K562 (cell line): ENCODE measurements around the gene BCAS3. TPM values are rescaled to one million over a fixed set of nuclear protein-coding genes. Genes with fewer than 3 reads are reported as not detected.

Experiments
- ATAC-seq: fragments of 200-7000 bp; cut with Tn5 transposase; 3 replicates; pipeline ENCODE4 v1.9.1; 2020; ENCODE audit warnings: moderate library complexity
- BruUV-seq: library from RNA; stranded (reverse); fragments of 400-500 nt; replicated peaks from 2 replicates; lab custom pipeline; 2021; lab: Mats Ljungman, UMichigan
- CTCF ChIA-PET: fragments of 300-600 bp; formaldehyde crosslinking; extraction: SDS; loops from one replicate; lab custom pipeline; 2021; ENCODE audit warnings: low intra/inter-chr PET ratio; lab: Yijun Ruan, JAX
- POLR2A ChIA-PET: fragments of 300-600, 350-650 bp; sonication (Branson Sonifier 250); formaldehyde crosslinking; extraction: SDS; loops from one replicate; lab custom pipeline; 2021; ENCODE audit warnings: antibody characterized with exemption, inconsistent platforms; lab: Yijun Ruan, JAX
- DNase-seq, 4 experiments: peaks; one replicate each; pipeline versions ENCODE4 v3.0.0 to v3.0.0-alpha.2; 2011 to 2018; ENCODE audit warnings: low spot score in 3 of 4, mixed read lengths in 3 of 4; ENCODE audit errors: extremely low read depth in 1 of 4
- FAIRE-seq: peaks from 2 replicates; lab custom pipeline; 2011; peaks lifted over from hg19 to GRCh38; lab: Jason Lieb, UNC
- H2AFZ ChIP-seq: 2 replicates; pipeline ENCODE4 v1.6.0; 2011; ENCODE audit warnings: low read depth, low read length, control low read depth, inconsistent platforms
- H3K27ac ChIP-seq: fragments of 200-600 bp; 3 replicates; pipeline ENCODE4 v1.8.0; 2011; ENCODE audit warnings: low read depth, mild to moderate bottlenecking, control low read depth, inconsistent platforms, low read length, moderate library complexity, mixed read lengths; ENCODE audit errors: extremely low read depth
- H3K27me3 ChIP-seq, 2 experiments: fragments of 300-600 bp in 1 of 2; 2 replicates in 1 of 2; 3 replicates in 1 of 2; pipeline versions ENCODE4 v1.6.0 to v1.8.0; 2011; ENCODE audit warnings: inconsistent platforms in 2 of 2, low read length in 2 of 2, mild to moderate bottlenecking in 1 of 2, mixed read lengths in 1 of 2, moderate library complexity in 1 of 2; ENCODE audit not compliant: control insufficient read depth in 2 of 2, insufficient read depth in 2 of 2
- H3K36me3 ChIP-seq: fragments of 300-600 bp; 3 replicates; pipeline ENCODE4 v1.8.0; 2011; ENCODE audit warnings: mild to moderate bottlenecking, low read length, inconsistent platforms; ENCODE audit not compliant: control insufficient read depth, insufficient read depth
- H3K4me1 ChIP-seq, 2 experiments: fragments of 200-600 bp in 1 of 2; replicated peaks in 1 of 2; 2 replicates in 1 of 2; 3 replicates in 1 of 2; pipeline versions ENCODE4 v1.5.1 to v1.8.0; 2011; ENCODE audit warnings: inconsistent platforms in 2 of 2, low read length in 2 of 2, mild to moderate bottlenecking in 1 of 2, mixed read lengths in 1 of 2, moderate library complexity in 1 of 2; ENCODE audit not compliant: control insufficient read depth in 2 of 2, insufficient read depth in 2 of 2
- H3K4me2 ChIP-seq: 2 replicates; pipeline ENCODE4 v1.6.1; 2011; ENCODE audit warnings: low read length, control low read depth, inconsistent platforms, mixed read lengths; ENCODE audit not compliant: insufficient read depth
- H3K4me3 ChIP-seq: fragments of 200-600 bp; sonication (generic), shearing (Covaris generic); 2 replicates; pipeline ENCODE4 v1.5.1; 2016; ENCODE audit warnings: control low read depth, inconsistent platforms
- H3K79me2 ChIP-seq: fragments of 200-600 bp; 3 replicates; pipeline ENCODE4 v1.8.0; 2011; ENCODE audit warnings: low read length, inconsistent platforms; ENCODE audit not compliant: control insufficient read depth, insufficient read depth
- H3K9ac ChIP-seq, 2 experiments: 2 replicates each; pipeline versions ENCODE4 v1.6.0 to v1.6.1; 2011; ENCODE audit warnings: low read depth in 2 of 2, low read length in 2 of 2, control low read depth in 1 of 2, inconsistent platforms in 1 of 2, mild to moderate bottlenecking in 1 of 2, mixed read lengths in 1 of 2; ENCODE audit not compliant: insufficient read depth in 1 of 2
- H3K9me1 ChIP-seq: one replicate; pipeline ENCODE4 v1.6.0; 2011; ENCODE audit warnings: inconsistent platforms, mild to moderate bottlenecking, low read length, moderate library complexity; ENCODE audit not compliant: control insufficient read depth, insufficient read depth
- H3K9me3 ChIP-seq: replicated peaks from 2 replicates; pipeline ENCODE4 v1.5.1; 2011; ENCODE audit warnings: low read depth, low read length, inconsistent platforms; ENCODE audit not compliant: control insufficient read depth, insufficient read depth
- H4K20me1 ChIP-seq: replicated peaks from 2 replicates; pipeline ENCODE4 v1.6.1; 2011; ENCODE audit warnings: low read length, inconsistent platforms, mixed read lengths; ENCODE audit not compliant: control insufficient read depth, insufficient read depth
- BRF2 ChIP-seq: IDR thresholded peaks from 3 replicates; pipeline ENCODE4 v1.6.1; 2011; ENCODE audit warnings: borderline replicate concordance, mild to moderate bottlenecking; ENCODE audit not compliant: insufficient read length, insufficient read depth
- EHMT2 ChIP-seq: fragments of 450-650 bp; IDR thresholded peaks from 2 replicates; pipeline ENCODE4 v1.6.1; 2018; ENCODE audit warnings: antibody characterized with exemption
- HBP1 ChIP-seq: fragments of 450-650 bp; formaldehyde crosslinking; IDR thresholded peaks from 2 replicates; pipeline ENCODE4 v1.4.0; 2022; ENCODE audit warnings: missing genetic modification characterization
- MED1 ChIP-seq: sonication (generic); formaldehyde crosslinking; IDR thresholded peaks from 2 replicates; pipeline ENCODE4 v1.8.1; 2023; ENCODE audit warnings: missing genetic modification reagents, borderline replicate concordance
- STAT6 ChIP-seq: sonication (generic); formaldehyde crosslinking; IDR thresholded peaks from 2 replicates; pipeline ENCODE4 v1.8.1; 2023; ENCODE audit warnings: mild to moderate bottlenecking, missing genetic modification reagents
- ZBTB1 ChIP-seq: sonication (generic); formaldehyde crosslinking; IDR thresholded peaks from 2 replicates; pipeline ENCODE4 v1.8.1; 2023; ENCODE audit warnings: missing genetic modification reagents, low read depth, mild to moderate bottlenecking, borderline replicate concordance
- ZBTB12 ChIP-seq: fragments of 250-450 bp; sonication (Bioruptor Pico); IDR thresholded peaks from 2 replicates; pipeline ENCODE4 v1.4.0; 2020
- ZNF263 ChIP-seq: sonication (generic); formaldehyde crosslinking; IDR thresholded peaks from 2 replicates; pipeline ENCODE4 v1.8.0; 2022; ENCODE audit warnings: mild to moderate bottlenecking, missing genetic modification reagents, borderline replicate concordance
- ZNF324 ChIP-seq: fragments of 250-450 bp; sonication (Bioruptor Pico); IDR thresholded peaks from 2 replicates; pipeline ENCODE4 v1.4.0; 2020; ENCODE audit warnings: mild to moderate bottlenecking
- ZNF408 ChIP-seq: fragments of 250-450 bp; sonication (Bioruptor Pico); IDR thresholded peaks from 2 replicates; pipeline ENCODE4 v1.4.0; 2020; ENCODE audit warnings: low read depth, mild to moderate bottlenecking, moderate library complexity
- ZNF444 ChIP-seq: fragments of 250-450 bp; sonication (Bioruptor Pico); IDR thresholded peaks from 2 replicates; pipeline ENCODE4 v1.4.0; 2020; ENCODE audit warnings: mild to moderate bottlenecking, moderate library complexity
- ZNF699 ChIP-seq: fragments of 250-450 bp; sonication (Bioruptor Pico); IDR thresholded peaks from 2 replicates; pipeline ENCODE4 v1.8.0; 2021; ENCODE audit warnings: mild to moderate bottlenecking, moderate library complexity; ENCODE audit not compliant: insufficient replicate concordance
- WGBS: fragments of 100-300 bp; shearing (Covaris generic); methylation state at CpG from one replicate; pipeline ENCODE4 v1.1.6; 2016; ENCODE audit warnings: low coverage, mixed read lengths; ENCODE audit not compliant: insufficient coverage; ENCODE audit errors: missing lambda C conversion rate; 5-methylcytosine and 5-hydroxymethylcytosine counted together
- in situ Hi-C: fragments of 300-500 bp; cut with MboI; formaldehyde crosslinking; loops from 4 replicates; pipeline ENCODE4 v1.15.0; 2018; ENCODE audit warnings: inconsistent platforms, mixed read lengths
- intact Hi-C: fragments of 100-400 bp; cut with micrococcal nuclease; formaldehyde crosslinking; loops from 2 replicates; pipeline ENCODE4 v1.14.2; 2022
- polyA plus RNA-seq, 8 experiments: library from polyadenylated mRNA; depleted of rRNA in 4 of 8; stranded (reverse) in 5 of 8; unstranded in 3 of 8; fragments of >200 nt; fragmentation: Nextera tagmentation in 2 of 8; fragmentation: Illumina TruSeq in 1 of 8; extraction: Ambion mirVana in 2 of 8; extraction: Trizol in 1 of 8; gene quantifications; 2 replicates each; pipeline versions ENCODE4 v1.2.1 to v1.2.3, GENCODE V29; 2011 to 2014; ENCODE audit warnings: inconsistent platforms in 1 of 8, missing spikeins in 1 of 8
- total RNA-seq, 7 experiments: library from RNA; depleted of rRNA in 6 of 7; stranded (reverse); fragments of >200 nt in 6 of 7; fragmentation: Illumina TruSeq in 2 of 7; extraction: Trizol in 2 of 7; gene quantifications; 2 replicates each; pipeline versions ENCODE4 v1.2.1 to v1.2.3, GENCODE V29; 2011 to 2021; ENCODE audit warnings: low replicate concordance in 1 of 7

The BCAS3 gene
- total and polyA plus RNA-seq, 9 of the 15 experiments (the other 6 are each of a cell fraction or from before 2014, with no cell fraction given) = 1.9 to 5.5 (median 3.5) TPM

GRCh38 chr17:61066062-61066461 is 388.4 kb downstream of the BCAS3 start:
- CTCF ChIA-PET = no interaction called here
- intact Hi-C loops (no loop called here), in situ Hi-C loops (no loop called here)
- no TSS peak for BruUV-seq
- Histone ChIP-seq H3K9me1 (no peaks in the 10 kb centered on the region), H3K4me1 (no peaks in the 10 kb centered on the region; a peak in 1 of 5 replicates), H4K20me1 (no peaks in the 10 kb centered on the region), H3K9me3 (no peaks in the 10 kb centered on the region), H3K4me2 (no peak overlapping the region), H2AFZ (no peak overlapping the region), H3K36me3 (no peaks in the 10 kb centered on the region), H3K27me3 (no peaks in the 10 kb centered on the region; a peak in 1 of 5 replicates), H3K27ac (no peak overlapping the region), H3K79me2 (no peaks in the 10 kb centered on the region), H3K9ac (no peak overlapping the region), H3K4me3 (no peak overlapping the region)
- POLR2A ChIA-PET = no interaction called here
- FAIRE-seq (no peak), ATAC-seq (no peak), DNase-seq (no peak)
- WGBS = 0% methylated on average over 2 of the region's 2 CpGs
- no peak for TF ChIP-seq ZNF444 (CRISPR knock-in tag)
- no peak for TF ChIP-seq ZNF699 (CRISPR knock-in tag)
- TF ChIP-seq STAT6 (CRISPR knock-in tag) = no peak
- no peak for TF ChIP-seq BRF2
- no peak for TF ChIP-seq ZNF324
- TF ChIP-seq ZNF408 = no peak
- TF ChIP-seq ZBTB1 (CRISPR knock-in tag) = no peak
- no peak for TF ChIP-seq ZNF263 (CRISPR knock-in tag)
- TF ChIP-seq EHMT2 = no peak
- no peak for TF ChIP-seq HBP1 (CRISPR knock-in tag)
- no peak for TF ChIP-seq MED1 (CRISPR knock-in tag)
- TF ChIP-seq ZBTB12 (CRISPR knock-in tag) = no peak
